ENCODE measurements around the gene PMEL. TPM values are rescaled to one million over a fixed set of nuclear protein-coding genes. Genes with fewer than 3 reads are reported as not detected.
"Not testable (repeated sequence)": the region's sequence is repeated elsewhere in the genome, so short reads cannot be mapped to it uniquely, and the experiment has no call there.

Gene PMEL
- total RNA-seq, 1 experiment from 2014 or later: 0.84 TPM

GRCh38 chr12:55923648-55924047 lies 42.2 kb downstream of the PMEL start:
- DNase-seq (ENCODE audit: low read depth): not testable (repeated sequence)

GRCh38 chr12:55922126-55922525 lies 43.7 kb downstream of the PMEL start:
- no peak for DNase-seq (ENCODE audit: low read depth)

- not testable (repeated sequence) for DNase-seq (ENCODE audit: low read depth)
These were observed 46.8 kb downstream of the PMEL start for GRCh38 chr12:55919032-55919431.

- DNase-seq (ENCODE audit: low read depth): no peak
These were observed 50.4 kb downstream of the PMEL start for GRCh38 chr12:55915482-55915859.

GRCh38 chr12:55912908-55913307 lies 52.9 kb downstream of the PMEL start:
- no peak for DNase-seq (ENCODE audit: low read depth)

GRCh38 chr12:55909513-55909884 lies 56.3 kb downstream of the PMEL start:
- no peak for DNase-seq (ENCODE audit: low read depth)

- no peak for DNase-seq (ENCODE audit: low read depth)
These were observed 56.9 kb downstream of the PMEL start for GRCh38 chr12:55908726-55909512.

GRCh38 chr12:55906056-55906455 lies 59.8 kb downstream of the PMEL start:
- DNase-seq (ENCODE audit: low read depth): no peak

Other genes with a start within 250 kb of the PMEL start
- gene BLOC1S1, start 250.0 kb downstream of the PMEL start, total RNA-seq (2014; rRNA removed; shearing (Covaris generic)): 155 and 170 TPM in 2 replicates
- 6.0 and 6.7 TPM in 2 replicates for gene RDH5, start 245.6 kb downstream of the PMEL start, total RNA-seq (2014; rRNA removed; shearing (Covaris generic))
- gene CD63, start 237.0 kb downstream of the PMEL start, total RNA-seq (2014; rRNA removed; shearing (Covaris generic)): 1,417 and 1,738 TPM in 2 replicates
- 1.6 and 2.1 TPM in 2 replicates for gene GDF11, start 222.9 kb downstream of the PMEL start, total RNA-seq (2014; rRNA removed; shearing (Covaris generic))
- gene SARNP, start 148.3 kb downstream of the PMEL start, total RNA-seq (2014; rRNA removed; shearing (Covaris generic)): 110 and 137 TPM in 2 replicates
- gene ORMDL2, start 148.0 kb downstream of the PMEL start, total RNA-seq (2014; rRNA removed; shearing (Covaris generic)): 25.5 and 37.1 TPM in 2 replicates
- gene DNAJC14, start 136.5 kb downstream of the PMEL start, total RNA-seq (2014; rRNA removed; shearing (Covaris generic)): 26.0 and 30.8 TPM in 2 replicates
- 4.2 and 4.4 TPM in 2 replicates for gene MMP19, start 123.1 kb downstream of the PMEL start, total RNA-seq (2014; rRNA removed; shearing (Covaris generic))
- 21.7 and 22.0 TPM in 2 replicates for gene PYM1, start 38.1 kb downstream of the PMEL start, total RNA-seq (2014; rRNA removed; shearing (Covaris generic))
- 16.9 and 23.6 TPM in 2 replicates for gene DGKA, start 34.9 kb downstream of the PMEL start, total RNA-seq (2014; rRNA removed; shearing (Covaris generic))
- 54.7 and 85.4 TPM in 2 replicates for gene CDK2, start 788 bp upstream of the PMEL start, total RNA-seq (2014; rRNA removed; shearing (Covaris generic))
- 39.2 and 45.1 TPM in 2 replicates for gene RAB5B, start 8.0 kb upstream of the PMEL start, total RNA-seq (2014; rRNA removed; shearing (Covaris generic))
- 10.7 and 13.6 TPM in 2 replicates for gene SUOX, start 31.2 kb upstream of the PMEL start, total RNA-seq (2014; rRNA removed; shearing (Covaris generic))
- gene IKZF4, start 55.0 kb upstream of the PMEL start, total RNA-seq (2014; rRNA removed; shearing (Covaris generic)): 0.78 and 1.8 TPM in 2 replicates
- gene RPS26, start 75.9 kb upstream of the PMEL start, total RNA-seq (2014; rRNA removed; shearing (Covaris generic)): 1,489 and 2,299 TPM in 2 replicates
- gene ERBB3, start 114.1 kb upstream of the PMEL start, total RNA-seq (2014; rRNA removed; shearing (Covaris generic)): 3.0 and 5.4 TPM in 2 replicates
- 184 and 190 TPM in 2 replicates for gene PA2G4, start 138.5 kb upstream of the PMEL start, total RNA-seq (2014; rRNA removed; shearing (Covaris generic))
- gene RPL41, start 150.6 kb upstream of the PMEL start, total RNA-seq (2014; rRNA removed; shearing (Covaris generic)): 2,792 and 3,380 TPM in 2 replicates
- 3.1 and 3.3 TPM in 2 replicates for gene ZC3H10, start 152.2 kb upstream of the PMEL start, total RNA-seq (2014; rRNA removed; shearing (Covaris generic))
- 179 and 193 TPM in 2 replicates for gene ESYT1, start 162.2 kb upstream of the PMEL start, total RNA-seq (2014; rRNA removed; shearing (Covaris generic))
- gene MYL6B, start 186.5 kb upstream of the PMEL start, total RNA-seq (2014; rRNA removed; shearing (Covaris generic)): 62.7 and 64.5 TPM in 2 replicates
- 3,182 and 3,310 TPM in 2 replicates for gene MYL6, start 192.3 kb upstream of the PMEL start, total RNA-seq (2014; rRNA removed; shearing (Covaris generic))
- 29.8 and 35.7 TPM in 2 replicates for gene SMARCC2, start 223.4 kb upstream of the PMEL start, total RNA-seq (2014; rRNA removed; shearing (Covaris generic))